WERI-Rb-1 (cell line): ENCODE results near the gene PIK3C2G.
"Not testable (repeated sequence)": the region's sequence is repeated elsewhere in the genome, so short reads cannot be mapped to it uniquely, and the experiment has no call there.

Source experiments
- DNase-seq: peaks from one replicate; pipeline ENCODE4 v3.0.0-alpha.2; 2020
- H3K27ac ChIP-seq: fragments of 250-450 bp; sonication (Bioruptor Pico); 2 replicates; pipeline ENCODE4 v1.5.1; 2020; ENCODE audit warnings: mild to moderate bottlenecking, moderate library complexity
- H3K27me3 ChIP-seq: fragments of 250-450 bp; sonication (Bioruptor Pico); 2 replicates; pipeline ENCODE4 v1.5.1; 2021; ENCODE audit warnings: mild to moderate bottlenecking, low read depth, moderate library complexity; ENCODE audit not compliant: insufficient read depth, severe bottlenecking
- H3K36me3 ChIP-seq: fragments of 250-450 bp; sonication (Bioruptor Pico); 2 replicates; pipeline ENCODE4 v1.5.1; 2020; ENCODE audit warnings: mild to moderate bottlenecking, moderate library complexity
- H3K4me3 ChIP-seq: 2 replicates; pipeline ENCODE4 v1.5.1; 2011; ENCODE audit warnings: low read depth, mild to moderate bottlenecking, control low read depth, low read length
- H3K9me3 ChIP-seq: fragments of 250-450 bp; sonication (Bioruptor Pico); 2 replicates; pipeline ENCODE4 v1.5.1; 2021; ENCODE audit warnings: mild to moderate bottlenecking, moderate library complexity; ENCODE audit not compliant: severe bottlenecking
- CTCF ChIP-seq: IDR thresholded peaks from 2 replicates; pipeline ENCODE4 v1.5.1; 2011; ENCODE audit warnings: low read depth, mild to moderate bottlenecking, control low read depth, inconsistent platforms, low read length

Gene PIK3C2G

GRCh38 chr12:18676996-18677588 lies 415.8 kb downstream of the PIK3C2G start:
- Histone ChIP-seq H3K4me3 (no peak overlapping the region), H3K36me3 (no peaks in the 10 kb centered on the region), H3K9me3 (no peaks in the 10 kb centered on the region), H3K27ac (no peak overlapping the region), H3K27me3 (no peaks in the 10 kb centered on the region)
- no peak for TF ChIP-seq CTCF
- DNase-seq, result no peak

DNA sequence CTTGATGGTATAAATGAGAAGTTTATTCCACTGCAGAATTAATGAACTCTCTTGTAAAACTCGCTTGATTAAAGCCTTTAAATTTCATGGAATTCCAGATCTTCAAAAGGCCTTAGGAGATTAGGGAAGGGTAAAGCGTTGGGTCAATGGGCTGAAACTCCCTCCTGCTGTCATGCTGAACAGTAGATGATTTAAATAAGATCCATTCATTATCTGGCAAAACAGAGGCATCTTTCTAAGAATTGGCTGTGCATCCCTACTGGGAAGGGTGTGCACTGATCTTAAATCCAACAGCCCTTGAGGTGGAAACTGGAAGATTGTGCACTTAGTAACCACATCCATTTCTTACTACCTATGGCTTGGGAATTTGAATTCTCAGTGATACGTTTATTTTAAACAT lies 420.5 kb downstream of the PIK3C2G start:
- Histone ChIP-seq H3K27me3 (no peaks in the 10 kb centered on the region), H3K4me3 (no peak overlapping the region), H3K36me3 (no peaks in the 10 kb centered on the region), H3K9me3 (no peaks in the 10 kb centered on the region), H3K27ac (no peak overlapping the region)
- DNase-seq, result no peak
- TF ChIP-seq CTCF, result no peak

GRCh38 chr12:18683327-18684013 lies 422.2 kb downstream of the PIK3C2G start:
- TF ChIP-seq CTCF, result no peak
- H3K36me3 ChIP-seq, result no peaks in the 10 kb centered on the region
- no peaks in the 10 kb centered on the region for H3K27me3 ChIP-seq
- no peak for DNase-seq
- no peak overlapping the region for H3K27ac ChIP-seq
- H3K9me3 ChIP-seq, result no peaks in the 10 kb centered on the region
- H3K4me3 ChIP-seq, result no peak overlapping the region

- TF ChIP-seq CTCF, result no peak
- no peak for DNase-seq
- Histone ChIP-seq H3K36me3 (no peaks in the 10 kb centered on the region), H3K9me3 (no peaks in the 10 kb centered on the region), H3K27ac (no peak overlapping the region), H3K4me3 (no peak overlapping the region), H3K27me3 (no peaks in the 10 kb centered on the region)
Measured at GRCh38 chr12:18684430-18684829, 423.1 kb downstream of the PIK3C2G start.

DNA sequence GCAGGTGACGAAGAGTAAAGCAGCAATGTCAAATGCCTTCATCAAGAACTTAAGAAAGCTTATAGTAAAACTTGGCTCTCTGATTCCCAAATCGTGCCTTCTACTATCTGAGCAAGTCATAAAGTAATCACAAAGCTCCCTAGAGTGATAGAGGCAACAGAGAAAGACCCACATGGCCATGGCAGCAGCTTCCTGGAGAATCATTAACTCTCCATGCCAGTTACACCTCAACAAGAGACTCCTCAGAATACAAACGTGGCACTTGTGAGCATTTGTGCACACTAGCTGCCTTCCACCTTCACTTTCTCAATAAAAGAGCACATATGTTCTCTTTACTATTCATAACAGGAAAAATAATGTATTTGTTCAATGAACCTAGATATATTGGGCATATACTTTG lies 428.5 kb downstream of the PIK3C2G start:
- no peak overlapping the region for H3K4me3 ChIP-seq
- no peak overlapping the region for H3K27ac ChIP-seq
- DNase-seq, result no peak
- no peak for TF ChIP-seq CTCF
- H3K27me3 ChIP-seq, result no peaks in the 10 kb centered on the region
- H3K9me3 ChIP-seq, result no peaks in the 10 kb centered on the region
- H3K36me3 ChIP-seq, result no peaks in the 10 kb centered on the region

- DNase-seq, result no peak
- H3K36me3 ChIP-seq, result no peaks in the 10 kb centered on the region
- no peak overlapping the region for H3K4me3 ChIP-seq
- no peaks in the 10 kb centered on the region for H3K27me3 ChIP-seq
- TF ChIP-seq CTCF, result no peak
- no peaks in the 10 kb centered on the region for H3K9me3 ChIP-seq
- H3K27ac ChIP-seq, result no peak overlapping the region
Measured at GRCh38 chr12:18690653-18691052, 429.3 kb downstream of the PIK3C2G start.

- not testable (repeated sequence) for DNase-seq, H3K4me3 ChIP-seq, H3K36me3 ChIP-seq
Measured at GRCh38 chr12:18693986-18694385, 432.7 kb downstream of the PIK3C2G start.

More at GRCh38 chr12:18693986-18694385, 432.7 kb downstream of the PIK3C2G start:
- not testable (repeated sequence) for H3K27ac ChIP-seq, H3K9me3 ChIP-seq, H3K27me3 ChIP-seq
